Hindlimb muscle (tissue), 1 donor: Measurements from ENCODE around the gene FAM20C. TPM values are rescaled to one million over a fixed set of nuclear protein-coding genes. Genes with fewer than 3 reads are reported as not detected.

Experiments
- DNase-seq: peaks from one replicate; pipeline ENCODE4 v3.0.0-alpha.2; 2013
- polyA plus RNA-seq: library from polyadenylated mRNA; unstranded; fragments of 120-200 nt; gene quantifications from one replicate; pipeline ENCODE4 v1.2.1, GENCODE V29; 2013; ENCODE audit not compliant: insufficient read length

The FAM20C gene
- 41.7 TPM for polyA plus RNA-seq

GRCh38 chr7:191981-192649 lies at the start of gene FAM20C:
Gene FAM20C (plus strand): TSS chr7:192571. CDS start chr7:193200, 629 bp downstream.
- peak; percentile 91 for DNase-seq

DNA sequence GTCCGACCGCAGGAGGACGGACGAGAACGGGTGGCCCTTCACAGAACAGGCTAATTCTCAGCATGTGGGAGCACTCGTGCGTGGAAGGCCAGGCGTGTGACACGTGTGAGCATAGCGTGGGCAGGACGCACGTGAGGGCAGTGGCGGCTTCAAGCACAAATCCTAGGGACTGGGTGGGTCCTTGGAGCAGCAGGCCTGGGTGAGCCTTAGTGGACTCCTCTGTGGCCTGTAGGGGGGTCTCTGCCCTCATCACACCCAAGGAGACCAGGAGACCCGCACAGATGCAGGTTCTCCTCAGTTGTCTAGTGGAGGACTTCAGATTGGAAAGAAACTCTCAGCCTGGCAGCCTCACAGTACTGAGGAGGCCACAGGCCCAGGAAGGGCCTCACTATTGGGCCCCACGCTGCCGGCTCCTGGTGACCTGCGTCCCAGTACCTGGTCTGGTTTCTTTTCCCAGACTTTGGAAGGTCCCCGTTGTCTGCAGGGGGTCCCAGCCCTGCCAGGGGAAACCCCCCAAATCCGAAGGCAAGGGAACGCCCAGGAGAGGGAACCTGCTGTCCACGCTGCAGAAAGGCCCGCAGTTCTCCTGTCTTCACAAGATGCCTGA lies 49.1 kb upstream of the FAM20C start:
- DNase-seq, result no peak

GRCh38 chr7:143811-144453 lies 48.4 kb upstream of the FAM20C start:
- DNase-seq, result no peak

DNA sequence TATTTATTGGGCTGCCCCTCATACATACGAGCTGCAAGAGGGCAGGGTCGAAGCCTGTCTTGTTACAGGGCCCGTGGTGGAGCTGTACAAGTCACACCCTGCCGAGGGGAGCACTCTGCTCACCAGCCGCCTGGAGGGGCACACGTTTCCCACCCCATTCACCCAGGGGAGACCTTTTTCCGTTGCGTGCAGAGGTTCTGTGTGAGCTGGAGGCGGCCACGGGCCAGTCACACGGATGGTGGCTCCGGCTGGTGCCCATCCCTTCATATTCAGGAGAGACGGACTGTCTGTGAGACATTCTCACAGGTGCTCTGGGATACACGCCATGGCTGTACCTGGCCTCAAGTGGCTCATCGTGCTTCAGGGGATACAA lies 47.9 kb upstream of the FAM20C start:
- no peak for DNase-seq

GRCh38 chr7:145863-146262 lies 46.5 kb upstream of the FAM20C start:
- no peak for DNase-seq

DNA sequence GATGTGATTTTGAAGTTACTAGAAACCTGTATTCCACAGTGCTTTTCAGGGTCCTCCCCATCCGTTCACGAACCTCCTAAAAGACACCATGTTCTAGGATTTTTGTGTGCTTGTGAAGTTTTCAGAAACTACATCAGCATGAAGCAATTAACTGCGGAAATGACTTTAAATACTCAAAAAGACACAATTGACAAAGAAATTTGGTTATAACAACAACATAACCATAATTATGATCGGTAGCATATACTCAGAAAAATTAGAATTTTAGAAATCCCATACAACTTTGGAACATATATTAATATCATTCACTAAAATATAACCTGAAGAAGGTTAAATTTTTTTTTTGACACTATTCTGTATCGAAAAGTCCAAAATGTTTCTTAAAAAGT lies 43.8 kb upstream of the FAM20C start:
- no peak for DNase-seq

DNA sequence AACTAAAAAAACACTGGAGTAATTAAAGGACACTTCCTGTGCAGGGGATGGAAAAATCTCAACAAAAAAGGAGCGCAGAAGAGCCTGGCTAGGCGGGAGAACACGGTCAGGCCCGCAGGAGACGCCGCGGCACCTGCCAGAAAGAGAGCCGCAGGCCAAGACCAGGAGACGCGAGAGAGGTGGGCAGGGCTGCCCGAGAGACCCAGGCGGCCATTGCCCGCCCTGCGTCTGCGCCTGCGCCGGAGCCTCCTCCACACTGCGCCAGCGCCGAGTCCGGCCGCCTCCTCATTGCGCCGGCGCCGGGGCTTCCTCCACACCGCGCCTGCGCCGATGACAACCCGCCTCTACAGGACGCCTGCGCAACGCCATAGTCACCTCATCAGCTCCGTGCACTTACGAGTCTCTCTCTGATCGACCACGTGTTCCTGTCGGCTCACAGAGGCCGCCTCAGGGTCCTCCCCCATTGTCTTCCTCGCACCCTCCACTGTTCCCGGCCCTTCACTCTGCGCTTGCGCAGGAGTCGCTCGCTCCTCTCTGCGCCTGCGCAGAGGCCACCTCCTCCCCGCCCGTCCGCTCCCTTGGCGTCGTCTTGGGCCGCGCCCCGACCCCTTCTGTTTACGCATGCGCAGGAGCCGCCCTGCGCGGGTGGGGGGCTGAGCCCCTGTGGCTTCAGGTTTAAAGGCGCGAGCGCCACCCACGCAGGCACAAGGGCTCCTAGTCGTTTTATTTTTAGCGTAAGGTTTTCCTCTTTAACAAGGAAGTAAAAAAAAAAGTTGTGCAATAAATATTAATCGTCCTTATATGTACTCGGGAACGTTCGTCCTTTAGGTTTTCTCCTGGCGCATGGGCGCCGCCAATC lies 43.2 kb upstream of the FAM20C start:
- peak; percentile 99 for DNase-seq

GRCh38 chr7:149791-150636 lies 42.4 kb upstream of the FAM20C start:
- DNase-seq, result no peak

GRCh38 chr7:150811-151221 lies 41.6 kb upstream of the FAM20C start:
- DNase-seq, result no peak

DNA sequence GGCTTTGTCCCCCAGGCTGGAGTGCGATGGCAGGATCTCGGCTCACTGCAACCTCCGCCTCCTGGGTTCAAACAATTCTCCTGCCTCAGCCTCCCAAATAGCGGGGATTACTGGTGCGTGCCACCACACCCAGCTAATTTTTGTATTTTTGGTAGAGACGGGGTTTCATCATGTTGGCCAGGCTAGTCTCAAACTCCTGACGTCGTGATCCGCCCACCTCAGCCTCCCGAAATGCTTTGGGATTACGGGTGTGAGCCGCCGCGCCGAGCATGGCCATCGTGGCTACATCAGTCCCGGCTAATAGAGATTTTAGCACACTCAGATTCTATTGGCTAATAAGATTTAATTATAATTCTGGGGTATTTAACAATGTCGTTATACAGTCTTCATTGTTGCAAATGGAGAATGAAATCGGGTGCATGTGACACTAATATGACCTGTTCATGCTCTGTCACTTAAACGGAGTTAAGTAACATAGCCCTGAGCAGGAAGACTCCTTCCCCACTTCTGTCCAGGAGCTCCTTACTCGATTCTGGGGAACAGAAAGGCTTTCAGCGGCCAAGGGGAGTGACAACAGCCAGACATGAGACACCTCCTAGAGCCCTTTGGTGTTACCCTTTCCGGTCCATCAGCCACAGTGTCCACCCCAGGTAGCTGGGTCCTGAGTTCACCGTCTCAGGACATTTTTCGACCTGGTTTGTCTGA lies 40.9 kb upstream of the FAM20C start:
- no peak for DNase-seq

DNA sequence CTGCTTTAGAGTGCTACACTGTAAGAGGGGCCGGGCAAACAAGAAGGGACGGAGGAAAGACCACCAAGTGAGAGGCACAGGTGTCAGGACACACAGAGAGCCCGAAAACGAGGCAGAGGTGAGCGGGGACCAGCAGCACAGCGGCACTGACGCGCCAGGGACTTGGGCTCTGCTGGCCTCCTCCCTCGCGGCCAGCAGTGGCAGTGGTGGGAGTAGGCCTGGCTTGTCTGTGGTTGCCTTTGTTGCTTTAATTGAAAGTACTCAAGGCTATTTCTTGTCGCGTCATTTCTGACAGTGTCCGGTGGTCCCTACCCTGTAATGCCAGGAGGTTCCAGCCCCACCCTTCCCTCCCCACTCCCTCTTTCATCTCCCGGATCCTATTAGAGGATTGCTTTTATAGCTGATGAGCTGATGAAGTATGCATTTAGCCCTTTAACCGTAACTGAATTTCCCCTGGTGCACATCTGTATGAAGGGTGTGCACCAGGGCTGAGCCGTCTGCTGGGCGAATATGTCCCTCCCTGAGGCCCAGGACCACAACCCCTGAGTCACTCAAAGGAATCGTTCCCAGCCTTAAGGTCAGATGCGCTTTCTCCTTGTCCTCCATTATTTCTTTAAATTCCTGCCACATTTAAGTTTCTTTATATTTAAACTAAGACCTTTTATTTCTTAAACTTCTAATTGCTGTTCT lies 39.5 kb upstream of the FAM20C start:
- no peak for DNase-seq

DNA sequence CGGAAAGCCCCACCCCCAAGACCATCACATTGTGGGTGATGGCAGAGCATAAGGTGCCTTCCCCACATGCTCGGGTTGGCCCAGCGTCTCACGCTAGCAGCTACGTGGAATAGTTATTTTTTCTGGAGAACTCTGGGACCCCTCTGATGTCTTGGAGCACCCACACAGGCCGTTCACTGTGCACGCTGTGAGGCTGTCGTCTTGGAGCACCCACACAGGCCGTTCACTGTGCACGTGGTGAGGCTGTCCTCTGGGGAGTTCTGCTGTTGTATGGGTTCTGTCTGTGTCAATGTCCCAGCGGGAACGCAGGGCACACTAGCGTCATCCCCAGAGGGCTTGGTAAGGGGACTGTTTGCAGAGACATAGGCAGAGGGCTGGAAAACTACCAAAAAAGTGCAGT lies 38.8 kb upstream of the FAM20C start:
- no peak for DNase-seq

- no peak for DNase-seq
Measured at GRCh38 chr7:154096-154799, 38.1 kb upstream of the FAM20C start.

- no peak for DNase-seq
Measured at GRCh38 chr7:155469-155900, 36.9 kb upstream of the FAM20C start.

GRCh38 chr7:156111-157007 lies 36.0 kb upstream of the FAM20C start:
- DNase-seq, result no peak

- DNase-seq, result no peak
Measured at GRCh38 chr7:157008-157310, 35.4 kb upstream of the FAM20C start.

GRCh38 chr7:157771-158625 lies 34.4 kb upstream of the FAM20C start:
- DNase-seq, result no peak

- DNase-seq, result no peak
Measured at GRCh38 chr7:158771-159170, 33.6 kb upstream of the FAM20C start.
